ENCODE results near the gene LONP2.
A peak's percentile ranks its signal among the peaks of the same experiment; 100 is the strongest.
"Not testable (repeated sequence)": the region's sequence is repeated elsewhere in the genome, so short reads cannot be mapped to it uniquely, and the experiment has no call there.

The LONP2 gene

DNA sequence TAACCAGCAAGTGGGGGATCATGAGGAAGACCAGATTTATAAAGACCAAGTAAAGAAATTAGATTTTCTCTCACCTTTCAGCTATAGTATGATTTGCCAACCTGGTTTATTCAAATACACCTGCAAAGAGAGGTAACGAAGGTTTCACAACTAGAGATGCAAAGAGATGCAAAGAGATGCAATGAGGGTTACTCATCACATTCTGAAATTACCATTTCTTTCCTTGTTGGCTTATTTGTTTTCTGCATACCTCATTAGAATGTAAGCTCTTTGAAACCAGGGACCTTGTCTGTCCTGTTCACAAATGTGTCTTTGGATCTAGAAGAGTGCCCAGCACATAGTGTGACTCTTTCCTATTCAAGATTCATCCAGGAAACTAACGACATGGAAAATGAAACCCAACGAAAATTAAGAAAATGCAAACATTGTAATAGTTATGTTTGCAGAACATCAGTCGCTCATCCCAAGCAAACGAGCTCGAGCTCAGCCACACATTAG, 9.0 kb upstream of the LONP2 start:
- H3K4me3 ChIP-seq (replicated peaks; ENCODE audit: low read depth, low read length) = no peak overlapping the region
- TF ChIP-seq, protein P1, sequence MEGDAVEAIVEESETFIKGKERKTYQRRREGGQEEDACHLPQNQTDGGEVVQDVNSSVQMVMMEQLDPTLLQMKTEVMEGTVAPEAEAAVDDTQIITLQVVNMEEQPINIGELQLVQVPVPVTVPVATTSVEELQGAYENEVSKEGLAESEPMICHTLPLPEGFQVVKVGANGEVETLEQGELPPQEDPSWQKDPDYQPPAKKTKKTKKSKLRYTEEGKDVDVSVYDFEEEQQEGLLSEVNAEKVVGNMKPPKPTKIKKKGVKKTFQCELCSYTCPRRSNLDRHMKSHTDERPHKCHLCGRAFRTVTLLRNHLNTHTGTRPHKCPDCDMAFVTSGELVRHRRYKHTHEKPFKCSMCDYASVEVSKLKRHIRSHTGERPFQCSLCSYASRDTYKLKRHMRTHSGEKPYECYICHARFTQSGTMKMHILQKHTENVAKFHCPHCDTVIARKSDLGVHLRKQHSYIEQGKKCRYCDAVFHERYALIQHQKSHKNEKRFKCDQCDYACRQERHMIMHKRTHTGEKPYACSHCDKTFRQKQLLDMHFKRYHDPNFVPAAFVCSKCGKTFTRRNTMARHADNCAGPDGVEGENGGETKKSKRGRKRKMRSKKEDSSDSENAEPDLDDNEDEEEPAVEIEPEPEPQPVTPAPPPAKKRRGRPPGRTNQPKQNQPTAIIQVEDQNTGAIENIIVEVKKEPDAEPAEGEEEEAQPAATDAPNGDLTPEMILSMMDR (IDR thresholded peaks at IDR 0.05; ENCODE audit: low read length, missing control alignments) = no peak
- DNase-seq (ENCODE audit: low read depth) = no peak

DNA sequence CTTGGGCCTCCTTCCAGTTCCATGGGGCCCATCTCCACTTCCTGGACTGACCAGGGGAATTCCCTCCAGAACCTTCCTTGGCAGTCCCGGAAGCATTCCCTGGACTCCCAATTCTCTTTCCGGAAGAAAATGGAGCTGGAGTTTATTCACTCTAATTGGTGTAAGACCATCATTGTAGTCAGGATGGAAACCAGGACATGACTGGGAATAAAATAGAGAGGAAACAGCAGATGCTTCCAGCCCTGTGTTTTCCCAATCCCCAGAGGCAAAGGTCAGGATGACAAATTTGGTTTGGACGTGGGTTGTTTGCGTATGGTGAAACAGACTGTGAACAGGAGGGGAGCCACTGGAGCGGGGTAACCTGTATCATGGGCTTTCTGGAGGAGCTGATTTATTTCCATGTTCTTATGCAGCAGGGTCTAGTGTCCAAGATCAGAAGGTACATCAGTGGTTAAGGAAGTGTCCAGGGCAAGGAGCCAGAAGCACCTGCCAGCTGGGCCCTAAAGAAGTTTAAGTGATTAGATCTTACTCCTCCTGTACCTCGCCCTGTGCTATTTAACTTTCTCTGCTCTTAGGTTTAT, 8.5 kb upstream of the LONP2 start:
- DNase-seq (ENCODE audit: low read depth) = peak; percentile 19
- no peak overlapping the region for H3K4me3 ChIP-seq (replicated peaks; ENCODE audit: low read depth, low read length)
- TF ChIP-seq, protein P1 (IDR thresholded peaks at IDR 0.05; ENCODE audit: low read length, missing control alignments) = no peak

DNA sequence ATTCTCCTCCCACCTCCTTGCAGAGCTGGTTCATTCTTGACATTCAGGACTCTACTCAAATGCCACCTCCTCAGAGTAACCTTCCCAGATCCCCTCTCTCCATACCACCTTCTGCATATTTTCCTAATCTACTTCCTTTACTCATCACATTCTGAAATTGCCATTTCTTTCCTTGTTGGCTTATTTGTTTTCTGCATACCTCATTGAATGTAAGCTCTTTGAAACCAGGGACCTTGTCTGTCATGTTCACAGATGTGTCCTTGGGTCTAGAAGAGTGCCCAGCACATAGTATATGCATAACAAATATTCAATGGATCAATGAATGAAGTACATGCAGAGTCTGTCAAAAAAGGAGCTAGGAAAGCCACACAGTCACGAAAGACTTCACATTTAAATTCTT, 7.8 kb upstream of the LONP2 start:
- H3K4me3 ChIP-seq (replicated peaks; ENCODE audit: low read depth, low read length) = no peak overlapping the region
- DNase-seq (ENCODE audit: low read depth) = no peak
- TF ChIP-seq, protein P1 (IDR thresholded peaks at IDR 0.05; ENCODE audit: low read length, missing control alignments) = no peak

DNA sequence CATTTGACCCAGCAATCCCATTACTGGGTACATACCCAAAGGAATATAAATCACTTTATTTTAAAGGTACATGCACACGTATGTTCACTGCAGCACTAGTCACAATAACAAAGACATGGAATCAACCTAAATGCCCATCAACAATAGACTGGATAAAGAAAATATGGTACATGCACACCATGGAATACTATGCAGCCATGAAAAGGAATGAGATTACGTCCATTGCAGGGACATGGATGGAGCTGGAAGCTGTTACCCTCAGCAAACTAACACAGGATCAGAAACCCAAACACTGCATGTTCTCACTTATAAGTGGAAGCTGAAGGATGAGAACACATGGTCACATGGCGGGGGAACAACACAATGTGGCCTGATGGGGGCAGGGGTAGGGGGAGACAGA, 4.0 kb upstream of the LONP2 start:
- H3K4me3 ChIP-seq (replicated peaks; ENCODE audit: low read depth, low read length); DNase-seq (ENCODE audit: low read depth): not testable (repeated sequence)

- peak; percentile 4 for DNase-seq (ENCODE audit: low read depth)
- TF ChIP-seq, protein P1 (IDR thresholded peaks at IDR 0.05; ENCODE audit: low read length, missing control alignments) = no peak
- H3K4me3 ChIP-seq (replicated peaks; ENCODE audit: low read depth, low read length) = peak overlapping the region; percentile 85
Observed at GRCh38 chr16:48244863-48245195, 729 bp downstream of the LONP2 start.

DNA sequence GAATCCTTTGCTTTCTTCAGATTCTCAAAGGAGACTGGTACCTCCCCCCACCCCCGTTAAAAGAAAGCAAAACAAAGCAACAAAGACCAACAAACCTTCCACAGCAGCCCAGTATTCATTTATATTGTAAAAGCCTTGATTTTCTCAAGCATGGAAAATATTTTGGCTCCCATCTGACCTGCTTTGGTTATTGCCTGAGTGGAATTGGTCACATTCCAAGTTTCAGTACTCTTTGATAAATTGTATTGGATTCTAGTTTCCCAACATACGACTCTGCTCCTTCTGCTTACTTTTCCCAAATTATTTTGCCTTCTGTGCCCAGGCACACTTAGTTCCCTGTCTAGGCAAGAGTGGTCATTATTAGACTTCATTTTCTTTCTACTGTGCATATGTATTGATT, 2.0 kb downstream of the LONP2 start:
- TF ChIP-seq, protein P1 (IDR thresholded peaks at IDR 0.05; ENCODE audit: low read length, missing control alignments) = no peak
- H3K4me3 ChIP-seq (replicated peaks; ENCODE audit: low read depth, low read length) = peak overlapping the region; percentile 85

GRCh38 chr16:48247311-48247710, 3.2 kb downstream of the LONP2 start, which contains the start of gene ABCC11:
Gene ABCC11 (minus strand): TSS chr16:48247539. CDS start chr16:48231921, 15,618 bp downstream.
- H3K4me3 ChIP-seq (replicated peaks; ENCODE audit: low read depth, low read length) = no peak within 1 kb of the TSS
- DNase-seq (ENCODE audit: low read depth) = no peak
- TF ChIP-seq, protein P1 (IDR thresholded peaks at IDR 0.05; ENCODE audit: low read length, missing control alignments) = no peak

More for the DNA sequence above, 2.0 kb downstream of the LONP2 start:
- DNase-seq (ENCODE audit: low read depth) = peak; percentile 33
